ENCODE data around the gene MYNN. TPM values are rescaled to one million over a fixed set of nuclear protein-coding genes. Genes with fewer than 3 reads are reported as not detected.

MYNN gene
- total and polyA plus RNA-seq, 2 of the 13 experiments (the other 11 are each of a cell fraction or from before 2014, with no cell fraction given): 10.4 to 17.6 TPM

DNA sequence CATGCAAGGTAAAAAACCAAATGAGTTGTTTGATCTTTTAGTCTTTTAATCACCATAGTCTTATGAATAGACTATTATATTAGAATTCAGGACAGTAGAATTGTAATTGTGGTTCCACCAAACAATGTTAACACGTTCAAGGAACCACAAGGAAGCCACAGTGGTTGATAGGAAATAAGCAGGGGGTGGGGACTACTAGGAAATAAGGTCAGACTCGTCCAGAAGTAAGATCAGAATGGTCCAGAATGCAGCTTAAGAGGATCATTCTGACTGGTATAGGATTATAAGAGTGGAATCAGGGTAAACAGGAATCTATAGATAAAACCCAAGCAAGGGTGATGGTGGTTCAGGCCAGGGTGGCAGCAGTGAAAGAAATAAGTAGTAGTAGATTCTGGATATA is 7.5 kb downstream of the MYNN start:
- POLR2A ChIA-PET: no interaction called here
- 88% methylated on average over 2 of the region's 2 CpGs for WGBS (ENCODE audit: low lambda C conversion rate)
- CTCF ChIA-PET (ENCODE audit: low intra/inter-chr PET ratio, low total read pairs): no interaction called here

More for the DNA sequence above, 7.5 kb downstream of the MYNN start:
- H3K79me2 ChIP-seq (ENCODE audit: insufficient read depth, low read length): peaks cover 6% of the 10 kb centered on the region
- no peak overlapping the region for H2AFZ ChIP-seq (ENCODE audit: low read length)
- peaks cover 3% of the 10 kb centered on the region; the same call in 1 of the 2 replicates for H3K4me1 ChIP-seq (ENCODE audit: insufficient read depth, low read length)
- in situ Hi-C loops (cut with HindIII; ENCODE audit: extremely low pct_ligation_motif_present, low pct_unique_long_range_greater_than_20kb) (no loop called here), intact Hi-C loops (cut with micrococcal nuclease; ENCODE audit: unreplicated experiment) (no loop called here)
- ATAC-seq (no peak), FAIRE-seq (no peak), DNase-seq (ENCODE audit: low spot score) (no peak)
- H3K4me3 ChIP-seq (replicated peaks in 1 of 3; ENCODE audit: insufficient read depth in 1 of 3, low read depth in 2 of 3, low read length in 3 of 3): no peak overlapping the region
- no peak overlapping the region for H3K27ac ChIP-seq (ENCODE audit: extremely low read length, insufficient read depth, low read length)
- no peaks in the 10 kb centered on the region for H3K27me3 ChIP-seq (ENCODE audit: control insufficient read depth in 1 of 2, insufficient read depth in 2 of 2, low read length in 2 of 2)
- BruUV-seq (replicated peaks): no TSS peak
- H3K9ac ChIP-seq (ENCODE audit: insufficient read depth, low read depth, low read length): no peak overlapping the region
- TF ChIP-seq CBX1 (IDR thresholded peaks at IDR 0.05; ENCODE audit: low read depth) (no peak), SRSF4 (IDR thresholded peaks at IDR 0.05; ENCODE audit: low read depth, low read length, poor library complexity, severe bottlenecking) (no peak), MAFF (IDR thresholded peaks at IDR 0.05; ENCODE audit: low read depth, low read length) (no peak), ZBTB39 (CRISPR knock-in tag; IDR thresholded peaks at IDR 0.05) (no peak), ZSCAN21 (CRISPR knock-in tag; IDR thresholded peaks at IDR 0.05; ENCODE audit: borderline replicate concordance) (no peak), ZNF768 (CRISPR knock-in tag; IDR thresholded peaks at IDR 0.05) (no peak), FOXK2 (IDR thresholded peaks at IDR 0.05) (no peak), IKZF1 (IDR thresholded peaks at IDR 0.05) (no peak), ZEB1 (IDR thresholded peaks at IDR 0.05; ENCODE audit: insufficient replicate concordance, low read depth) (no peak), ZNF296 (CRISPR knock-in tag; conservative IDR thresholded peaks at IDR 0.05) (no peak), ZNF274 (CRISPR knock-in tag; IDR thresholded peaks at IDR 0.05) (no peak), ZNF253 (CRISPR knock-in tag; IDR thresholded peaks at IDR 0.05; ENCODE audit: borderline replicate concordance) (no peak), ZFP37 (CRISPR knock-in tag; IDR thresholded peaks at IDR 0.05; ENCODE audit: borderline replicate concordance) (no peak), ZBTB37 (CRISPR knock-in tag; IDR thresholded peaks at IDR 0.05) (no peak)
- H4K20me1 ChIP-seq (ENCODE audit: insufficient read depth, low read length): no peaks in the 10 kb centered on the region
- no peaks in the 10 kb centered on the region for H3K9me3 ChIP-seq (ENCODE audit: low read length)
- peaks cover 11 to 58% of the 10 kb centered on the region in 2 experiments for H3K36me3 ChIP-seq (replicated peaks in 1 of 2; ENCODE audit: control insufficient read depth in 1 of 2, insufficient read depth in 2 of 2, low read length in 2 of 2)
- H3K4me2 ChIP-seq (ENCODE audit: low read depth, low read length): no peak overlapping the region
